GM12892 (cell line): ENCODE measurements around the gene CBLB.

ENCODE experiments used
- DNase-seq: peaks from one replicate; pipeline ENCODE4 v3.0.0; 2011; ENCODE audit not compliant: insufficient read length
- FAIRE-seq: peaks from 2 replicates; lab custom pipeline; 2011; peaks lifted over from hg19 to GRCh38; lab: Jason Lieb, UNC
- POLR2A ChIP-seq: IDR thresholded peaks from 2 replicates; pipeline ENCODE4 v1.6.1; 2011; ENCODE audit warnings: low read depth, low read length, control low read depth
- POLR2AphosphoS5 ChIP-seq: IDR thresholded peaks from 2 replicates; pipeline ENCODE4 v1.6.1; 2011; ENCODE audit warnings: low read depth, low read length, control low read depth
- TAF1 ChIP-seq: IDR thresholded peaks from 2 replicates; pipeline ENCODE4 v1.6.1; 2011; ENCODE audit warnings: low read depth, mild to moderate bottlenecking, control low read depth, low read length, borderline replicate concordance

Gene CBLB

DNA sequence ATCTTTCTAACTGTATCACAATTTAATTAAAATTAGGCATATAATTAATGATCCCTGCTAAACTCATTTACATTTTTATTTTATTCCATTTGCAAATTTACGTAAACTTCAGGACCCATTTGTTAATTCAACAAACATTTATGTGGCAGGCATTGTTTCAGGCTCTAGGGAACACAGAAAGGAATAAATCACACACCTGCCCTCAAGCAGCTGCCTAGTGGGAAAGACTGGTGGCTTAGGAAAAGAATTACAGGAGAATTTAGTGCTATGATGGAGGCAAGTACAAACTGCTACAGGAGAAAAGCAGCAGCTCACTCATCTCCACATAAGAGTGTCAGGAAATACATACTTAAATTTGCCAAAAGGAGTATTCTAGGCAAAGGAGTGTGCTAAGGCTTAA lies 11.2 kb downstream of the CBLB start:
- DNase-seq (no peak), FAIRE-seq (no peak)
- TF ChIP-seq TAF1 (no peak), POLR2A (no peak), POLR2AphosphoS5 (no peak)

DNA sequence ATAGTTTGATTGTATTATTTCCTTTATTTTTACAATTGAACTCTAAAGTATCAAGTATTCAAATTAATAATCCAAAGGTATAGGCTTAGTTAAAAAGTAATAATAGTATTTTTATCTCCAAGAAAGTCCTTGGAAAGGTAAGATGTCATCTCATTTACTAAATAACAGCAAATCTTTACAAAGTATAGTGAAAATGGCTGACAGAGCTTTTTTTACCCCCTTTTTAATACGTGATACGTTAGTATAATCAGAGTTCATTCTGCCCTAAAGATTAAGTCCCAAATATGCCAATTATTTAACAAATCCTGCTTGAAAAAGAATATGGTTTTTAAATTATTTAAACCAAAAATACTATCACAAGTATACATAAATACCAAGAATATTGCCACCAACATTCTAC lies 12.2 kb downstream of the CBLB start:
- TF ChIP-seq POLR2AphosphoS5 (no peak), TAF1 (no peak), POLR2A (no peak)
- FAIRE-seq (no peak), DNase-seq (no peak)

DNA sequence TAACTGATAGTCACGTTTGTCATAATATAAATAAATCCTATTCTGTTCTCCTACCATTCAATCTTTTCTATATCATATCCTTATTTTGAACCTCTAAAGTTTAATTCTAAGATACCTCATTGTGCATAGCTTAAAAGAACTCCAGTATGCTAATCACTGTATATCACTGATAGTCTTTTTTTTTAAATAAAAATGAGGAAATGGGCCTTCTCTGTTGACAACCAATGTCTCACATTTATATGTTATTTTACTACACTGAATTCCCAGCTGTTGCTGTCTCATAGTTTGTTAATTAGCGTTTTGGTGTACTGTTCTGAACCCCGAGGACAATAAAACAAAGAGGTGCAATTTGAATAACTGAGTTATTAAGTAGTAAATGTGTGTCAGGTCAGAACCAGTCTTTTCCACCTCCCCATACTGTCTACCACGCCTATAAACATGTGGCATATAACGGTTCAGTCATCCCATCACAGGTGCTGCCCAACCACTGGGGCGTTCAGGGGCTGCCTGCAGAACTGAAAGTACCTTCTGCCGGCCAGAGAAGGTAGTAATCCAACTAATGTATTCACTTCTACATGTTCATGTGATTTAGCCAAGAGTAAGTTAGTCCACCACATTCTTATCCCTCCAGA lies 14.9 kb downstream of the CBLB start:
- TF ChIP-seq POLR2AphosphoS5: no peak
- no peak for TF ChIP-seq POLR2A
- no peak for TF ChIP-seq TAF1
- no peak for DNase-seq
- FAIRE-seq: peak; percentile 67

DNA sequence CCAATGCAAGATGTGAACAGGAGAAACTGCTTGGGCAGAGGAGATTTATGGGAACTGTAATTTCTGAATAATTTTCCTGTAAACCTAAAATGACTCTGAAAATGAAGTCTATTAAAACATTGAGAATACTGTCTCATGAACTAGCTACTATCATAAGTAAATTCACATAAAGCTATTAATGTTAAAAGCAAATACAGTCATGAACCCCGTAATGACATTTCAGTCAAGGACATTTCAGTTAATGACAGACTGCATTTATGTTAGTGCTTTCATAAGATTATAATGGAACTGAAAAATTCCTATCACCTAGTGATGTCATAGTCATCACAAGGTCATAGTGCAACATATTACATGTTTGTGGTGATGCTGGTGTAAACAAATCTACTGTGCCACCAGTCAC lies 17.2 kb downstream of the CBLB start:
- DNase-seq (no peak), FAIRE-seq (peak; percentile 44)
- TF ChIP-seq TAF1 (no peak), POLR2AphosphoS5 (no peak), POLR2A (no peak)

GRCh38 chr3:105851176-105851575 lies 17.6 kb downstream of the CBLB start:
- DNase-seq: no peak
- no peak for FAIRE-seq
- TF ChIP-seq POLR2AphosphoS5: no peak
- TF ChIP-seq POLR2A: no peak
- no peak for TF ChIP-seq TAF1

GRCh38 chr3:105850593-105850992 lies 18.2 kb downstream of the CBLB start:
- TF ChIP-seq POLR2AphosphoS5 (no peak), TAF1 (no peak), POLR2A (no peak)

GRCh38 chr3:105848821-105849220 lies 20.0 kb downstream of the CBLB start:
- DNase-seq (no peak), FAIRE-seq (no peak)
- TF ChIP-seq POLR2AphosphoS5: no peak
- TF ChIP-seq POLR2A: no peak
- no peak for TF ChIP-seq TAF1

More at GRCh38 chr3:105850593-105850992, 18.2 kb downstream of the CBLB start:
- FAIRE-seq (no peak), DNase-seq (no peak)

GRCh38 chr3:105847865-105848264 lies 20.9 kb downstream of the CBLB start:
- no peak for FAIRE-seq
- DNase-seq: no peak

DNA sequence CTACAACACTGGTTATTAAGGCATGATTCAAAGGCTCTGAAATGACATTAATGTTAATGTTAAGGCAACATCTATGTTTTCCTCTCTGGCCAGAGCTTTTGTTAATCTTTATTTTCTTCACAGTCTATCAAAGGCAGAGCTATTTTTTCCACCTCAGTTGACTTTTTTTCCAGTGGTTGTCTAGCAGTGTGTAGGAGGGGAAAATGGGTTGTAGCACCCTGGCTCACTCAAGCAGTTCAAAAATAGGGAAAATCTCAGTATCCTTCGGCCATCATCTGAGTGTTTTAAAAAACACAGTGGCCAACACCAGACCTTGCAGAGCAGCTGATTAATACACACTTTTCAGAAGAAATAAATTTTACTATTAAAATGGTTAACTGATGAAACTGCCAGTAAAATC lies 21.4 kb downstream of the CBLB start:
- TF ChIP-seq TAF1 (no peak), POLR2AphosphoS5 (no peak), POLR2A (no peak)
- FAIRE-seq (no peak), DNase-seq (no peak)

More at GRCh38 chr3:105847865-105848264, 20.9 kb downstream of the CBLB start:
- TF ChIP-seq POLR2AphosphoS5: no peak
- TF ChIP-seq TAF1: no peak
- TF ChIP-seq POLR2A: no peak

DNA sequence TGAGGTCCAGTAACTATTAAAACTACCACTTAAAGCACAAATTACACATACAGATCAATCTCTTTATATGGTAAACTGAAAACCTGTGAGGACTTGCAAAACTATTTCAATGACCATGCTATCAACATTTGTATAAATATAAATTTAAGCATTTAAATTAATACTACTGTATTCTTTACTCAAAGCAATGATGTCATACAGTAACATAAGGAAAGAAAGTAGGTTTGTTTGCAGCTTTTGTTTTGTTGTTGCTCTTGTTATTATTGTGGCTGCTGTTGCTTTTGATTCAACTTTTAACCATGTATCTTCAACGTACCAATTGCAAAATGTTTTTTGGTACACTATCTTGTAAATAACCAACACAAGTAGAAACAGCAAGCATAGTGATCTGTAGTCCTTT lies 22.0 kb downstream of the CBLB start:
- DNase-seq (no peak), FAIRE-seq (peak; percentile 27)
- no peak for TF ChIP-seq POLR2AphosphoS5
- TF ChIP-seq POLR2A: no peak
- no peak for TF ChIP-seq TAF1

DNA sequence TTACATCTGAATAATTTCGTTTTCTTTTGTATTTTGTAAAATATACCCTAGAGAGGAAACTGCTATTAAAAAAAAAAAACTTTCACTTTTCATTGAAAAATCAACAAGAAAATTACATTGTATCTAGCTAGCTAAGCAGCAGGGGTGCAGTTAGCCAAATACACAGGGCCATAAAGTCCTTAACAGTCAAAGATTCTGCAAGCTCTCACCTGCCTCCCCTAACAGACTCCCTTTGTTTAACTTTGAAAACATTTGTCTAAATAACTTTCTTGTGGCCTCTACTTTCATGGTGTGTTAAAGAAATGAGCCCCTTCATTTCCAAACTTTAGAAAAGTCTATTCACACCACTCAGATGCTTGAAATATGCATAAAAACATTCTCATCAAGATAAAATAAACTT lies 23.3 kb downstream of the CBLB start:
- FAIRE-seq (no peak), DNase-seq (no peak)
- TF ChIP-seq POLR2A (no peak), TAF1 (no peak), POLR2AphosphoS5 (no peak)

GRCh38 chr3:105844704-105845103 lies 24.1 kb downstream of the CBLB start:
- FAIRE-seq: no peak

GRCh38 chr3:105843994-105844393 lies 24.8 kb downstream of the CBLB start:
- TF ChIP-seq POLR2AphosphoS5: no peak
- TF ChIP-seq POLR2A: no peak
- no peak for TF ChIP-seq TAF1
- DNase-seq (no peak), FAIRE-seq (no peak)

More at GRCh38 chr3:105844704-105845103, 24.1 kb downstream of the CBLB start:
- no peak for DNase-seq
- TF ChIP-seq POLR2A (no peak), POLR2AphosphoS5 (no peak), TAF1 (no peak)
